A375 (cell line): ENCODE data around the gene BSX. TPM values are rescaled to one million over a fixed set of nuclear protein-coding genes. Genes with fewer than 3 reads are reported as not detected.

ENCODE experiments used
- total RNA-seq: library from RNA; depleted of rRNA; stranded (reverse); fragments of >200 nt; shearing (Covaris generic); gene quantifications from 2 replicates; pipeline ENCODE4 v1.2.3, GENCODE V29; 2014; rRNA removed

The BSX gene
- not detected in 2 replicates for total RNA-seq

GRCh38 chr11:122981388-122982264 lies at the start of gene BSX:
Gene BSX (minus strand): TSS chr11:122981834. CDS start chr11:122981671, 163 bp downstream.

Other genes starting within 250 kb of the BSX start
- gene CRTAM, start 143.3 kb downstream of the BSX start, total RNA-seq, result not detected in 2 replicates
- 2.2 and 2.5 TPM in 2 replicates for gene JHY, start 99.1 kb downstream of the BSX start, total RNA-seq
- gene HSPA8, start 80.3 kb upstream of the BSX start, total RNA-seq, result 1,179 and 1,188 TPM in 2 replicates
- 9.8 and 12.7 TPM in 2 replicates for gene CLMP, start 213.4 kb upstream of the BSX start, total RNA-seq